ENCODE data around the gene INAFM2.

INAFM2 gene

GRCh38 chr15:40290545-40290917, 33.0 kb upstream of the INAFM2 start:
- Mint-ChIP-seq H3K9me3 (no peaks in the 10 kb centered on the region), H3K27me3 (ENCODE audit: low read depth, poor library complexity) (peaks cover 89% of the 10 kb centered on the region), H3K4me3 (peak overlapping the region; percentile 56), H3K36me3 (ENCODE audit: low read depth) (no peaks in the 10 kb centered on the region), H3K4me1 (peaks cover 30% of the 10 kb centered on the region), H3K27ac (no peak overlapping the region)
- no peak for DNase-seq
- no peak for TF ChIP-seq CTCF (IDR thresholded peaks at IDR 0.05)

DNA sequence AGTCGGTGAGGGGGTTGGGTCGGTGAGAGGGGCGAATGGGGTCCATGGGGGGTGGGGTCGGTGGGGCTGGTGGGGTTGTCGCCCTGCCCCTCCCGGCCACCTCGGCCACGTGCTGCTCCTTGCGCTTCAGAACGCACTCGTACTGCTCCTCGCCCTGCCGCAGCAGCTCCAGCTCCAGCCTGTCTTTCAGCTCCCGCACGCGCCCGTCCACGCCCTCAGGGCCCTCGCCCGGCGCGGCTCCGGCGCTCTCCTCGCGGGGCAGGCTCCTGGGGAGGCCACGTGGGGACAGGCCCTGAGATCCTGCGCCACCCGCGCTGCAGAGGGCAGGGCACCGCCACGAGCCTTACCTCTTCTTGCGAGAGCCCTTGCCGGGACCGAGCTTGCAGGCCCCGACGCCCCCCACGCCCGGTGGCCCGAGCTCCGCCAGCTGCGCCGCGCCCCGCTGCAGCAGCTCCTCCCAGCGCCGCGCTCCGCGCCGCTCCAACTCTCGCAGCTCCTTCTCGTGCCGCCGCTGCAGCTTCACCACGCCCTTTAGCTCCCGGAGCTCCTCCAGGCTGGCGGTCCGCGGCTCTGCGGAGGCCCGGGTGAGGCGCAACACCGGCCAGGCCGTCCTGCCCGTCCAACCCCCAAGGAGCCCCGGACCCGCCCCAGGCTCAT, 32.4 kb upstream of the INAFM2 start:
- TF ChIP-seq CTCF (IDR thresholded peaks at IDR 0.05) = no peak
- H3K36me3 Mint-ChIP-seq (ENCODE audit: low read depth) = no peaks in the 10 kb centered on the region
- H3K27me3 Mint-ChIP-seq (ENCODE audit: low read depth, poor library complexity) = peaks cover 89% of the 10 kb centered on the region
- DNase-seq = peak; percentile 79
- H3K4me3 Mint-ChIP-seq = peak overlapping the region; percentile 44
- no peaks in the 10 kb centered on the region for H3K9me3 Mint-ChIP-seq
- peaks cover 29% of the 10 kb centered on the region for H3K4me1 Mint-ChIP-seq
- no peak overlapping the region for H3K27ac Mint-ChIP-seq

- peaks cover 39% of the 10 kb centered on the region for H3K4me1 Mint-ChIP-seq
- TF ChIP-seq CTCF (IDR thresholded peaks at IDR 0.05) = no peak
- no peak overlapping the region for H3K27ac Mint-ChIP-seq
- peaks cover 85% of the 10 kb centered on the region for H3K27me3 Mint-ChIP-seq (ENCODE audit: low read depth, poor library complexity)
- H3K4me3 Mint-ChIP-seq = no peak overlapping the region
- no peaks in the 10 kb centered on the region for H3K9me3 Mint-ChIP-seq
- no peaks in the 10 kb centered on the region for H3K36me3 Mint-ChIP-seq (ENCODE audit: low read depth)
- DNase-seq = no peak
These were observed 31.2 kb upstream of the INAFM2 start for GRCh38 chr15:40292246-40292645.

GRCh38 chr15:40293006-40293405, 30.5 kb upstream of the INAFM2 start:
- H3K27me3 Mint-ChIP-seq (ENCODE audit: low read depth, poor library complexity) = peaks cover 79% of the 10 kb centered on the region
- H3K36me3 Mint-ChIP-seq (ENCODE audit: low read depth) = no peaks in the 10 kb centered on the region
- H3K9me3 Mint-ChIP-seq = no peaks in the 10 kb centered on the region
- no peak overlapping the region for H3K27ac Mint-ChIP-seq
- H3K4me1 Mint-ChIP-seq = peaks cover 37% of the 10 kb centered on the region
- no peak for TF ChIP-seq CTCF (IDR thresholded peaks at IDR 0.05)
- H3K4me3 Mint-ChIP-seq = no peak overlapping the region
- no peak for DNase-seq

GRCh38 chr15:40293905-40294895, 29.3 kb upstream of the INAFM2 start:
- Mint-ChIP-seq H3K36me3 (ENCODE audit: low read depth) (peaks cover 2% of the 10 kb centered on the region), H3K4me3 (no peak overlapping the region), H3K9me3 (peaks cover 4% of the 10 kb centered on the region), H3K27ac (no peak overlapping the region), H3K27me3 (ENCODE audit: low read depth, poor library complexity) (peaks cover 70% of the 10 kb centered on the region), H3K4me1 (peaks cover 34% of the 10 kb centered on the region)
- no peak for DNase-seq
- no peak for TF ChIP-seq CTCF (IDR thresholded peaks at IDR 0.05)
